Calu3 (cell line): Measurements from ENCODE around the gene RPL21. TPM values are rescaled to one million over a fixed set of nuclear protein-coding genes. Genes with fewer than 3 reads are reported as not detected.
"Not testable (repeated sequence)": the region's sequence is repeated elsewhere in the genome, so short reads cannot be mapped to it uniquely, and the experiment has no call there.

ENCODE experiments used
- BruUV-seq: library from RNA; stranded (reverse); fragments of 400-500 nt; replicated peaks from 2 replicates; lab custom pipeline; 2021; lab: Mats Ljungman, UMichigan
- CTCF ChIA-PET: fragments of 300-600 bp; sonication (Branson Sonifier 250); formaldehyde crosslinking; loops from one replicate; lab custom pipeline; 2022; ENCODE audit warnings: antibody characterized with exemption; lab: Charles Lee
- DNase-seq: peaks from one replicate; pipeline ENCODE4 v3.0.0; 2022
- H3K27ac Mint-ChIP-seq: one replicate; pipeline ENCODE4 v1.8.0; 2022; ENCODE audit warnings: mixed read lengths; ENCODE audit not compliant: unreplicated experiment
- H3K27me3 Mint-ChIP-seq: one replicate; pipeline ENCODE4 v1.8.0; 2022; ENCODE audit warnings: mixed read lengths; ENCODE audit not compliant: unreplicated experiment
- H3K36me3 Mint-ChIP-seq: one replicate; pipeline ENCODE4 v1.8.0; 2022; ENCODE audit warnings: mild to moderate bottlenecking, moderate library complexity, mixed read lengths; ENCODE audit not compliant: insufficient read depth, unreplicated experiment
- H3K4me1 Mint-ChIP-seq: one replicate; pipeline ENCODE4 v1.8.0; 2022; ENCODE audit warnings: mild to moderate bottlenecking, low read depth, mixed read lengths; ENCODE audit not compliant: unreplicated experiment
- H3K4me3 Mint-ChIP-seq: one replicate; pipeline ENCODE4 v1.8.0; 2022; ENCODE audit warnings: mild to moderate bottlenecking, low read depth, moderate library complexity, mixed read lengths; ENCODE audit not compliant: unreplicated experiment
- H3K9me3 Mint-ChIP-seq: one replicate; pipeline ENCODE4 v1.8.0; 2022; ENCODE audit warnings: low read depth, mixed read lengths; ENCODE audit not compliant: unreplicated experiment
- CTCF ChIP-seq: fragments of 200-600 bp; IDR thresholded peaks from one replicate; pipeline ENCODE4 v1.8.0; 2022; ENCODE audit warnings: antibody characterized with exemption; ENCODE audit not compliant: unreplicated experiment
- intact Hi-C: fragments of 100-400 bp; cut with micrococcal nuclease; formaldehyde crosslinking; loops from one replicate; pipeline ENCODE4 v1.10.0; 2022; ENCODE audit not compliant: unreplicated experiment
- total RNA-seq: library from RNA; stranded (reverse); gene quantifications from 2 replicates; pipeline ENCODE4 v1.2.3, GENCODE V29; 2022

Gene RPL21
- total RNA-seq, 1 experiment from 2014 or later, result 434 TPM

GRCh38 chr13:27288392-27288791, 37.0 kb downstream of the RPL21 start:
- H3K4me1 Mint-ChIP-seq, result no peaks in the 10 kb centered on the region
- no TSS peak for BruUV-seq
- no peak overlapping the region for H3K27ac Mint-ChIP-seq
- peaks cover 9% of the 10 kb centered on the region for H3K27me3 Mint-ChIP-seq
- no peak for TF ChIP-seq CTCF
- no peaks in the 10 kb centered on the region for H3K36me3 Mint-ChIP-seq
- intact Hi-C loops, result no loop called here
- CTCF ChIA-PET, result no interaction called here
- H3K9me3 Mint-ChIP-seq, result no peaks in the 10 kb centered on the region
- DNase-seq, result no peak
- H3K4me3 Mint-ChIP-seq, result no peak overlapping the region

- DNase-seq, result no peak
- H3K4me1 Mint-ChIP-seq, result no peaks in the 10 kb centered on the region
- intact Hi-C loops, result no loop called here
- H3K9me3 Mint-ChIP-seq, result no peaks in the 10 kb centered on the region
- no TSS peak for BruUV-seq
- no peak overlapping the region for H3K4me3 Mint-ChIP-seq
- no peak overlapping the region for H3K27ac Mint-ChIP-seq
- peaks cover 16% of the 10 kb centered on the region for H3K27me3 Mint-ChIP-seq
- no peak for TF ChIP-seq CTCF
- CTCF ChIA-PET, result no interaction called here
- no peaks in the 10 kb centered on the region for H3K36me3 Mint-ChIP-seq
Measured at GRCh38 chr13:27289011-27289665, 37.8 kb downstream of the RPL21 start.

GRCh38 chr13:27290715-27291114, 39.4 kb downstream of the RPL21 start:
- no peak overlapping the region for H3K27ac Mint-ChIP-seq
- no peaks in the 10 kb centered on the region for H3K9me3 Mint-ChIP-seq
- H3K4me1 Mint-ChIP-seq, result no peaks in the 10 kb centered on the region
- no peak for DNase-seq
- no TSS peak for BruUV-seq
- CTCF ChIA-PET, result no interaction called here
- intact Hi-C loops, result no loop called here
- no peak for TF ChIP-seq CTCF
- no peaks in the 10 kb centered on the region for H3K36me3 Mint-ChIP-seq
- H3K27me3 Mint-ChIP-seq, result peaks cover 32% of the 10 kb centered on the region
- H3K4me3 Mint-ChIP-seq, result no peak overlapping the region

GRCh38 chr13:27291967-27292366, 40.6 kb downstream of the RPL21 start:
- H3K36me3 Mint-ChIP-seq, DNase-seq, H3K4me1 Mint-ChIP-seq, H3K4me3 Mint-ChIP-seq, intact Hi-C loops, H3K9me3 Mint-ChIP-seq, BruUV-seq, CTCF ChIA-PET, H3K27ac Mint-ChIP-seq: not testable (repeated sequence)
- H3K27me3 Mint-ChIP-seq, result peaks cover 45% of the 10 kb centered on the region

GRCh38 chr13:27293076-27293691, 41.8 kb downstream of the RPL21 start:
- Mint-ChIP-seq H3K27ac (no peak overlapping the region), H3K4me1 (no peaks in the 10 kb centered on the region), H3K36me3 (no peaks in the 10 kb centered on the region), H3K9me3 (no peaks in the 10 kb centered on the region), H3K4me3 (no peak overlapping the region), H3K27me3 (peaks cover 56% of the 10 kb centered on the region)
- intact Hi-C loops, result no loop called here
- CTCF ChIA-PET, result no interaction called here
- TF ChIP-seq CTCF, result no peak
- DNase-seq, result no peak
- no TSS peak for BruUV-seq
